DND-41 (cell line): ENCODE data around the gene GSTA5.
"Not testable (repeated sequence)": the region's sequence is repeated elsewhere in the genome, so short reads cannot be mapped to it uniquely, and the experiment has no call there.

ENCODE experiments used
- ATAC-seq: fragments of 200-7000 bp; cut with Tn5 transposase; 3 replicates; pipeline ENCODE4 v1.9.1; 2021; ENCODE audit warnings: low read depth; ENCODE audit not compliant: insufficient read depth
- DNase-seq: peaks from one replicate; pipeline ENCODE4 v3.0.0-alpha.2; 2020
- H2AFZ ChIP-seq: 2 replicates; pipeline ENCODE4 v1.6.0; 2012; ENCODE audit warnings: low read depth, low read length
- H3K27ac ChIP-seq: 2 replicates; pipeline ENCODE4 v1.5.1; 2012; ENCODE audit warnings: low read length, inconsistent platforms
- H3K27me3 ChIP-seq: fragments of 200-600 bp; sonication (generic); 2 replicates; pipeline ENCODE4 v1.6.0; 2012; ENCODE audit warnings: low read length, mild to moderate bottlenecking, inconsistent platforms; ENCODE audit not compliant: insufficient read depth, poor library complexity
- H3K36me3 ChIP-seq: 2 replicates; pipeline ENCODE4 v1.5.1; 2012; ENCODE audit warnings: low read length, inconsistent platforms; ENCODE audit not compliant: insufficient read depth
- H3K4me1 ChIP-seq: 2 replicates; pipeline ENCODE4 v1.5.1; 2012; ENCODE audit warnings: mild to moderate bottlenecking, low read length; ENCODE audit not compliant: insufficient read depth
- H3K4me2 ChIP-seq: 2 replicates; pipeline ENCODE4 v1.6.0; 2012; ENCODE audit warnings: mild to moderate bottlenecking, moderate library complexity, low read length, inconsistent platforms; ENCODE audit not compliant: insufficient read depth
- H3K4me3 ChIP-seq, 2 experiments: fragments of 200-600 bp in 1 of 2; shearing (Covaris generic) in 1 of 2; 2 replicates each; pipeline ENCODE4 v1.5.1; 2012 to 2016; ENCODE audit warnings: inconsistent platforms in 2 of 2, low read length in 2 of 2, mild to moderate bottlenecking in 2 of 2, low read depth in 1 of 2, moderate library complexity in 1 of 2
- H3K79me2 ChIP-seq: 2 replicates; pipeline ENCODE4 v1.6.0; 2012; ENCODE audit warnings: low read length, inconsistent platforms; ENCODE audit not compliant: insufficient read depth
- H3K9ac ChIP-seq: 2 replicates; pipeline ENCODE4 v1.6.0; 2012; ENCODE audit warnings: low read depth, mild to moderate bottlenecking, inconsistent platforms, low read length, moderate library complexity
- H3K9me3 ChIP-seq: 2 replicates; pipeline ENCODE4 v1.5.1; 2012; ENCODE audit warnings: low read length, moderate library complexity, mild to moderate bottlenecking, inconsistent platforms; ENCODE audit not compliant: insufficient read depth, severe bottlenecking
- H4K20me1 ChIP-seq: 2 replicates; pipeline ENCODE4 v1.6.0; 2012; ENCODE audit warnings: low read length; ENCODE audit not compliant: insufficient read depth
- CTCF ChIP-seq: IDR thresholded peaks from 2 replicates; pipeline ENCODE4 v1.5.1; 2012; ENCODE audit warnings: borderline replicate concordance, low read length, moderate library complexity, mild to moderate bottlenecking; ENCODE audit not compliant: poor library complexity, severe bottlenecking; ENCODE audit errors: extremely low read depth
- EZH2 ChIP-seq: IDR thresholded peaks from 3 replicates; pipeline ENCODE4 v1.6.1; 2012; ENCODE audit warnings: borderline replicate concordance, low read depth, mild to moderate bottlenecking, moderate library complexity, low read length, inconsistent platforms; ENCODE audit not compliant: severe bottlenecking

GSTA5 gene

GRCh38 chr6:52808660-52809059, 32.0 kb downstream of the GSTA5 start:
- Histone ChIP-seq H3K27ac (no peak overlapping the region), H3K27me3 (no peaks in the 10 kb centered on the region), H4K20me1 (no peaks in the 10 kb centered on the region), H2AFZ (no peak overlapping the region), H3K9me3 (no peaks in the 10 kb centered on the region), H3K9ac (no peak overlapping the region), H3K4me3 (no peak overlapping the region), H3K4me1 (no peaks in the 10 kb centered on the region), H3K79me2 (no peaks in the 10 kb centered on the region), H3K4me2 (no peak overlapping the region), H3K36me3 (no peaks in the 10 kb centered on the region)
- TF ChIP-seq EZH2 (no peak), CTCF (no peak)
- no peak for ATAC-seq
- DNase-seq, result no peak

- ATAC-seq, H2AFZ ChIP-seq, DNase-seq, H3K4me3 ChIP-seq, H4K20me1 ChIP-seq, H3K4me1 ChIP-seq, H3K9ac ChIP-seq, H3K79me2 ChIP-seq, H3K27ac ChIP-seq, H3K9me3 ChIP-seq, H3K27me3 ChIP-seq, H3K36me3 ChIP-seq, H3K4me2 ChIP-seq: not testable (repeated sequence)
Measured at GRCh38 chr6:52803668-52804255, 36.9 kb downstream of the GSTA5 start, which contains the start of gene GSTA1. Gene GSTA1 (minus strand): TSS chr6:52803816. CDS start chr6:52799267, 4,549 bp downstream.

GRCh38 chr6:52802806-52803205, 37.8 kb downstream of the GSTA5 start:
- H2AFZ ChIP-seq, result no peak overlapping the region
- no peaks in the 10 kb centered on the region for H3K27me3 ChIP-seq
- no peaks in the 10 kb centered on the region for H4K20me1 ChIP-seq
- no peak overlapping the region for H3K9ac ChIP-seq
- H3K27ac ChIP-seq, result no peak overlapping the region
- no peak overlapping the region for H3K4me3 ChIP-seq
- H3K4me1 ChIP-seq, result no peaks in the 10 kb centered on the region
- no peaks in the 10 kb centered on the region for H3K79me2 ChIP-seq
- H3K36me3 ChIP-seq, result no peaks in the 10 kb centered on the region
- DNase-seq (no peak), ATAC-seq (no peak)
- no peaks in the 10 kb centered on the region for H3K9me3 ChIP-seq
- no peak overlapping the region for H3K4me2 ChIP-seq
- TF ChIP-seq EZH2, result no peak
- TF ChIP-seq CTCF, result no peak

GRCh38 chr6:52801188-52801841, 39.3 kb downstream of the GSTA5 start:
- Histone ChIP-seq H3K27ac (no peak overlapping the region), H3K4me2 (no peak overlapping the region), H3K9ac (no peak overlapping the region), H4K20me1 (no peaks in the 10 kb centered on the region), H3K9me3 (no peaks in the 10 kb centered on the region), H3K4me1 (no peaks in the 10 kb centered on the region), H3K27me3 (no peaks in the 10 kb centered on the region), H3K79me2 (no peaks in the 10 kb centered on the region), H2AFZ (no peak overlapping the region), H3K4me3 (no peak overlapping the region), H3K36me3 (no peaks in the 10 kb centered on the region)
- ATAC-seq (no peak), DNase-seq (no peak)
- TF ChIP-seq CTCF, result no peak
- TF ChIP-seq EZH2, result no peak

GRCh38 chr6:52799272-52799671, 41.3 kb downstream of the GSTA5 start:
- H3K4me3 ChIP-seq, H3K9ac ChIP-seq, H3K27ac ChIP-seq, H3K4me1 ChIP-seq, H3K36me3 ChIP-seq, H4K20me1 ChIP-seq, H2AFZ ChIP-seq, H3K79me2 ChIP-seq, ATAC-seq, DNase-seq, H3K9me3 ChIP-seq, H3K27me3 ChIP-seq, H3K4me2 ChIP-seq: not testable (repeated sequence)

GRCh38 chr6:52794366-52794765, 46.2 kb downstream of the GSTA5 start:
- H3K4me1 ChIP-seq, H3K79me2 ChIP-seq, ATAC-seq, H4K20me1 ChIP-seq, H2AFZ ChIP-seq, H3K36me3 ChIP-seq, H3K9ac ChIP-seq, DNase-seq, H3K4me3 ChIP-seq, H3K27me3 ChIP-seq, H3K9me3 ChIP-seq, H3K4me2 ChIP-seq, H3K27ac ChIP-seq: not testable (repeated sequence)
